H1 (cell line): ENCODE measurements around the gene CD200. TPM values are rescaled to one million over a fixed set of nuclear protein-coding genes. Genes with fewer than 3 reads are reported as not detected.

ENCODE experiments used
- CHD1 ChIP-seq: IDR thresholded peaks from 2 replicates; pipeline ENCODE4 v1.6.1; 2012; ENCODE audit warnings: low read depth, low read length, improper control_type of control experiment
- CHD2 ChIP-seq: IDR thresholded peaks from 2 replicates; pipeline ENCODE4 v1.6.1; 2012; ENCODE audit warnings: low read length, improper control_type of control experiment
- CREB1 ChIP-seq: IDR thresholded peaks from 2 replicates; pipeline ENCODE4 v1.6.1; 2012; ENCODE audit warnings: inconsistent platforms
- CTCF ChIP-seq, 3 experiments: IDR thresholded peaks; 1 replicate in 2 of 3; 2 replicates in 1 of 3; pipeline versions ENCODE4 v1.5.1 to v1.6.1; 2011; ENCODE audit warnings: low read length in 3 of 3, mild to moderate bottlenecking in 3 of 3, inconsistent platforms in 2 of 3, low read depth in 1 of 3, moderate library complexity in 1 of 3; ENCODE audit not compliant: insufficient read depth in 1 of 3; ENCODE audit errors: control extremely low read depth in 1 of 3
- FOSL1 ChIP-seq: IDR thresholded peaks from 2 replicates; pipeline ENCODE4 v1.6.1; 2011; ENCODE audit warnings: mild to moderate bottlenecking, low read depth, low read length, moderate library complexity; ENCODE audit not compliant: insufficient read depth
- GTF2F1 ChIP-seq: IDR thresholded peaks from 2 replicates; pipeline ENCODE4 v1.6.1; 2012; ENCODE audit warnings: low read depth, low read length, improper control_type of control experiment, borderline replicate concordance
- MAX ChIP-seq: IDR thresholded peaks from 2 replicates; pipeline ENCODE4 v1.6.1; 2012; ENCODE audit warnings: inconsistent platforms
- PHF8 ChIP-seq: fragments of 200-600 bp; sonication (generic); conservative IDR thresholded peaks from 2 replicates; pipeline ENCODE4 v1.7.1; 2012; ENCODE audit warnings: low read depth, mild to moderate bottlenecking, inconsistent platforms, low read length, moderate library complexity
- POLR2A ChIP-seq, 2 experiments: IDR thresholded peaks; 1 replicate in 1 of 2; 2 replicates in 1 of 2; pipeline ENCODE4 v1.6.1; 2011; ENCODE audit warnings: low read depth in 2 of 2, low read length in 2 of 2, mild to moderate bottlenecking in 2 of 2; ENCODE audit errors: control extremely low read depth in 1 of 2
- RFX5 ChIP-seq: IDR thresholded peaks from 2 replicates; pipeline ENCODE4 v1.6.1; 2011; ENCODE audit warnings: low read depth, low read length, improper control_type of control experiment, borderline replicate concordance
- TAF1 ChIP-seq: IDR thresholded peaks from 2 replicates; pipeline ENCODE4 v1.6.1; 2011; ENCODE audit warnings: mild to moderate bottlenecking, low read depth, low read length
- polyA plus RNA-seq, 7 experiments: library from polyadenylated mRNA; depleted of rRNA in 3 of 7; stranded (reverse) in 5 of 7; unstranded in 2 of 7; fragments of >200 nt in 5 of 7; fragments of 200-250 nt in 2 of 7; gene quantifications; 1 replicate in 5 of 7; 2 replicates in 1 of 7; 4 replicates in 1 of 7; pipeline versions ENCODE4 v1.2.1 to v1.2.3, GENCODE V29; 2011 to 2013; ENCODE audit warnings: missing spikeins in 2 of 7, mixed read lengths in 2 of 7
- total RNA-seq: library from RNA; stranded (reverse); fragmentation: NEBNext Ultra II Directional; extraction: Animal tissue kit (Norgen Biotek cat#: 25700); gene quantifications from 2 replicates; pipeline ENCODE4 v1.2.1, GENCODE V29; 2021

Gene CD200
- total and polyA plus RNA-seq, 2 of the 8 experiments (the other 6 are each of a cell fraction or from before 2014, with no cell fraction given) = 45.8 to 50.2 TPM

DNA sequence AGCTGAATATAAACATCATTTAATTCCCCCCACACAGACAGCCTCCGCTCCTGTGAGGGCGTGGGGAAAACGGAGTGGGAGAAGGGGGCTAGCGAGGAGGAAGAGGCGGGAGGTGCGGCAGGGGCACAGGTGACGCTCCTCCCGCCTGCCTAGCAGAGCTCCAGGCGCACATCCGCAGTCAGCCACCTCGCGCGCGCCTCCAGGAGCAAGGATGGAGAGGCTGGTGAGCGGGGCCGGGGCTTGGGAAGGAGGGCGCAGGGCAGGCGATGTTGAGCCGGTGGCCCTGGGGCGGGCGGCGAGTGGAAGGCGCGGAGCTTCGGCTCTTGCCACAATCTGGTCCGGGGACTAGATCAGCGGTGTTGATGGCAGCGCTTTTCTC is at the start of gene CD200 (continued):
- TF ChIP-seq CTCF (IDR thresholded peaks at IDR 0.05; ENCODE audit: control extremely low read depth in 1 of 3, insufficient read depth in 1 of 3, low read depth in 1 of 3, low read length in 3 of 3) (peak in 1 of 3 experiments; percentile 1; a peak in 1 of 4 replicates), CREB1 (peak; percentile 42; the same call in 1 of the 2 replicates), CHD2 (no peak), POLR2A (IDR thresholded peaks at IDR 0.05; ENCODE audit: control extremely low read depth in 1 of 2, low read depth in 2 of 2, low read length in 2 of 2) (peak in 1 of 2 experiments; percentile 75; a peak in 1 of 3 replicates), PHF8 (no peak; the same call in 1 of the 2 replicates), GTF2F1 (peak; percentile 28; the same call in 1 of the 2 replicates), CHD1 (0 out of 2 replicates have a peak, but pooled peaks have one; percentile 30), FOSL1 (no peak), RFX5 (no peak), MAX (peak; percentile 78), TAF1 (peak; percentile 77)
- TF ChIP-seq, all 59 proteins: peak for 11
